Inflammatory macrophage treated with lipopolysaccharide for 4 hours (primary cell): ENCODE results near the gene COL5A1.

ENCODE experiments used
- DNase-seq: peaks from one replicate; pipeline ENCODE4 v3.0.0-alpha.2; 2020

COL5A1 gene

DNA sequence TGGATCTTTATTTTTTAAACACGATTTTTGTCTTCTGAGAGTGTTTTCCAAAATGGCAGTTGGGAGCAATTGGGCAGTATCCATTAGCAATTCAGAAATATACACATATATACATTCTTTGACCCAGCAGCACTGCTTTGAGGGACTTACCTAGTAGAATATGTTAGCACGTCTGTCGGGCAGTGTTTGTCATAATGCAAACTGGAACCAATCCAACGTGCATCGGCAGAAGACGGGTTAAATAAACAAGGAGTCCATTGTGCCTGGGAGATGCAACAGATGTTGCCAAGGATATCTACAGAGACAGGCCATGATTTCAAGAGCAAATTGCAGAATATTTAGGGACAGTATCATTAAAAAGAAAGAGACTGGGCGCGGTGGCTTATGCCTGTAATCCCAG lies 107.0 kb downstream of the COL5A1 start:
- DNase-seq: no peak

GRCh38 chr9:134750450-134751155 lies 109.0 kb downstream of the COL5A1 start:
- DNase-seq: no peak

DNA sequence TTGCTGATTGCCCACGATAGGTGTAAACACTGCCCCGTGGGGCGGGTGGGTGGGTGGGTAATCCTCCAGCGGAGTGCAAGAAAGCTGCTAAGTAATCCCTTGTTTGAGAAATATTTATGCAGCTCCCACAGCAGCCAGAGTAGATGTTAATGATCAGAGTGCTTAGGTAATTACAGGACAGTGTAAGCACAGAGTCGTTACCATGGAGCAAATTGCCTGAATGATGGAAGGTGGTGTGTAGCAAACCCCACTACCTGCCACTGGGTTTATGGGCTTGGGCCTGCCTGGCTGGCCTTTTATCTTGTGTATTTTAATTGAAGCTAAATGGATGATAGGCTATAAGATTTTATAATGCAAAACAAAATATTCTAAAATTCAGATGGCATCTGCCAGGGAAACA lies 110.0 kb downstream of the COL5A1 start:
- DNase-seq: no peak

GRCh38 chr9:134752471-134753168 lies 111.0 kb downstream of the COL5A1 start:
- no peak for DNase-seq

DNA sequence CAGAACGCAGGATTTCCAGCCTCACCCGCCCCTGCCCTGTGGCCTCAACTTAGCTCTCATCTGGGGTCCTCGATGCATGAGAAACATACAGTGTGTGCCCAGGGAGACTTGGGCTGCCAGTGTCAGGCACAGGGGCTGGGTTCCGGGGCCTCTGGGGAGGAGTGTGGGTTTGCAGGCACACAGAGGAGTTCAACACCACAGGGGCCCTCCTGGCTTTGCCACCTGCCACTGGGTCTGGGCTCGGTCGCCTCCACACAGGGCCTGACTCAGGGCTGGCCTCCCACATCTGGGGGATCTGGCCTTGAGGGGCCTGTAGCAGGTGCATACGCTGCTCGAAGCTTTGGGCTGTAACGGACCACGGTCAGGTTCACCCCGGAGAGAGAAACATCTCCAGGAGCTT lies 111.6 kb downstream of the COL5A1 start:
- no peak for DNase-seq

DNA sequence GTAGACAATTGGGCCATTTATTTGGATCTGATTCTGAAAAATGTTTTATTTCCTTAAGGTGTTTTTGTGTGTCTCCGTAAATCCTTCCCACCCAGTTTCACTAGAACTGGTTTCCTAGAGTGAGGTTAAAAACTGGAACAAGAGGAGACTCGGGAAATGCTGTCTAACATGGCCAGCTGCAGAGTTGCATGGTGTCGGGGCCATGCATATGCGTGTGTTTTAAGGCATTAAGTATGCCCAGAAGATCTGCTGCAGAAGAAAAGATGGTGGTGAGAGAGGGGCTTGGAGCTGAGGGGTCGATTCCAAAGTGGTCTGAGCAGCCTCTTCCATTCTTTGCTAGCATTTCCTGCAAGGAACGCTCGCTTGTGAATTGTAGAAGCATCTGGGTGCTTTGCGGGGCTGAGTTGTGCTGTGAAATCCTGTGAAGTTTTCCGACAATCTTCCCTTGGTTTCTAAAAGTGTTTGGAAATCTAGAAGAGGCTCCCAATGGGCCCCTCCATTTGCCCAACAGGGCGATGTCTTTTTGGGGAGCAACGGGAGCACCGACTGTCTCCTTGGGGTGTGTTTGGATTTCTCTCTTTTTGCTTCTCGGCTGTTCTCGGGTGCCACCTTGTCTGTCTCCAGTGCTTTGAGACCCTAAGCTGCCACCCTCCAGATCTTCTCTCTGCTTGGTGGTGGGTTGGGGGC lies 113.8 kb downstream of the COL5A1 start:
- no peak for DNase-seq

DNA sequence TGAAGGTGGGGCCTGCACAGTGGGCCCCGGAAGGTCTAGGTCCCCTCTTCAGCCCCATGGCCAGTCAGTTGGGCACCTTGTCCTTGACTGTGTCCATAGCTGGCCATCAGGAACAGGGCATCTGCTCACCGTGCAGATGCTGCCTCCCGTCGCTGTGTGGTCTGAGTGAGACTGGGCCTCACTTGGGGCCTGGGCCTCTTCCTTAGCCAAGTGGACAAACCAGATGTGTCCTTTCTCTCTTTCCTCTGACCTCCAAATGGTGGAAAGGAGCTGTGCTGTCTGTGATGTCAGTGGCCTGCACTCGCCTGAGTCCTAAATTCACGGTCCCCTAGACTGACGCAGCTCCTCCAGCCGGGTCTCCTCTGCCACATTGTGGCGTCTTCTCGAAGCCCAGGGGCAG lies 114.5 kb downstream of the COL5A1 start:
- DNase-seq: no peak

- DNase-seq: no peak
Observed at GRCh38 chr9:134757216-134757975, 115.8 kb downstream of the COL5A1 start.

GRCh38 chr9:134758949-134759607 lies 117.5 kb downstream of the COL5A1 start:
- DNase-seq: no peak

DNA sequence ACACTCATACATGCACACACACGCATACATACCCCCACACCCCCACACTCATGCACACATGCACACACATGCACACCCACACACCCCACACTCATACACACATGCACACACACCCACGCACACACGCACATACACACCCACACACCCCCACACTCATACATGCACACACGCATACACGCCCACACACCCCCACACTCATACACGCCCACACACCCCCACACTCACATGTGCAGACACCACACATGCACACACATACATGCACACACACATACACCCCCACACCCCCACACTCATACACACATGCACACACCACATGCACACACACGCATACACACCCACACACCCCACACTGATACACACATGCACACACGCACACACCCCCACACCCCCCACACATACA lies 118.3 kb downstream of the COL5A1 start:
- no peak for DNase-seq

GRCh38 chr9:134760750-134761420 lies 119.3 kb downstream of the COL5A1 start:
- no peak for DNase-seq

DNA sequence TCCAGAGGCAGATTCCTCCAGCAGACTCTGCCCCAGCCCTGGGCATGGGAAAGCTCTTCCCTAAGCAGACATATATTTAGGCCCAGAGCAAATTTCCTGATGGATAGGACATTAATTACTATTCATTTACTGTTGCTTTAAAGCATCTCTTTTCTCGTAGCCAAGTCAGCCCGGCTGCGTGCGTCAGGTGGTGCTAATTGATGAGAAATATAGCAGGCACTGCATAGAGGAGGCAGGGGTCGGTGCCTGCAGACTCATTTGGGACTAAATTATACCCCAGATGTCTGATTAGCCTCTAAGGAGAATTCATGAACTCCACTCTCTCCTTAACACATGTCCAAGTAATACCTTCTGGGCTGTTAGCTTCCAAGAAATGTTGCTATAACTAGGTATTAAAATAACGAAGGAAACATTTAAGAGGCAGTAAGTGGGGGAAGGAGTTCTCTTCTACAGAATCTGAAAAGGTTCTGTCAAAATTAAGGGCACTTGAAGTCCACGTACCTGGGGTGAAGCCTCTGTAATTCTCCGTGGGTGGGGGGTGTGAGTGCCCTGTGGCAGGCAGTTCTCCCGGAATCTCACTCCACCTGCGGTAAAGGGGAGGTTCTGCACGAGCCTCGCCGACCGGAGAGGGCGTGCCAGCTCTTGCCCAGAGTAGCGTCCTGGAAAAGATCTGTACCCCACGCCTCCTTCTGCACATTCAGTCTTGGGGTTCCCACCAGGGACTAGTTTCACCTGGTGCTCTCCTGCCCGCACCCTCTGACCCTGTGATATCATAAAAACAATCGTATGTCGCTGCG lies 123.1 kb downstream of the COL5A1 start:
- no peak for DNase-seq

- DNase-seq: no peak
Observed at GRCh38 chr9:134765785-134766184, 124.2 kb downstream of the COL5A1 start.

GRCh38 chr9:134766587-134766986 lies 125.0 kb downstream of the COL5A1 start:
- no peak for DNase-seq

DNA sequence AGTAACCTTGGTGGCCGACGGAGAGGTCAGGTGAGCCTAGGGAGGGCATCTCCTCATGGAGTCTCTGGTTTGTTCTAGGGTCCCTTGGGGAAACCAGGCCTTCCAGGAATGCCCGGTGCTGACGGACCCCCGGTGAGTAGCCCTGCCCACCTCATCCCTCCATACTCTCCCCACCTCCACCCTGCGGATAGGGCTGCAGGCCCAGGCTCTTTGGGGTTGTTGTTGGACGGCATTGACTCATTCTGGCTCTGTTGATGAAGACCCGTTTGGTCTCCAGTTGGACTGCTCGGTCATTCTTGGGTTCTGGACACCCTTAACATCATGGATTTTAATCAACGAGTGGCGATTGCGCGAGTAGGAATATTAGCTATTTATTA lies 126.7 kb downstream of the COL5A1 start:
- no peak for DNase-seq

- DNase-seq: no peak
Observed at GRCh38 chr9:134768709-134769351, 127.2 kb downstream of the COL5A1 start.

GRCh38 chr9:134770972-134771971 lies 129.7 kb downstream of the COL5A1 start:
- peak; percentile 13 for DNase-seq

- DNase-seq: no peak
Observed at GRCh38 chr9:134772331-134772730, 130.7 kb downstream of the COL5A1 start.

DNA sequence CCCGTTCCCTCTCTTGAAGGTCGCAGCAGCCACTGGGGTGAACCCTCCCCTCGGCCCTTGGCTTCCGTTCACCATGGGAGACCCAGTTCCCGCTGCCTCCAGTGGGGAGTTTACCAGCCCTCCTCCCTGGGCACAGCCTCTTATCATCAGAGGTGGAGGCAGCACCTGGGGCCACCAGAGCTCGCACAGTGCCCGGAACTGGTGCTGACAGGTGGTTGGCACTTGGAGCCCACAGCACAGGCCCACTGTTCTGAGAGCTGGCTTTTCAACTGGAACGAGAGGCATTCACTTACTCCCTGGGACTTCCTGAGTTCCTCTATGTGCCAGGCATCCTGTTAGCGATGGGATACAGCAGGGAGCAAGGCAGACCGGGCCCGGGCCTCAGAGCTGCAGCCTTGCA lies 132.2 kb downstream of the COL5A1 start:
- DNase-seq: no peak

- DNase-seq: no peak
Observed at GRCh38 chr9:134774410-134774809, 132.8 kb downstream of the COL5A1 start.
